PC-3 (cell line): ENCODE data around the gene PCDH9. TPM values are rescaled to one million over a fixed set of nuclear protein-coding genes. Genes with fewer than 3 reads are reported as not detected.

ENCODE experiments used
- ATAC-seq: fragments of 200-7000 bp; cut with Tn5 transposase; 2 replicates; pipeline ENCODE4 v1.9.1; 2020; ENCODE audit warnings: mild to moderate bottlenecking, moderate library complexity
- BruUV-seq: library from RNA; stranded (reverse); fragments of 400-500 nt; replicated peaks from 2 replicates; lab custom pipeline; 2021; lab: Mats Ljungman, UMichigan
- CTCF ChIA-PET: fragments of 300-600 bp; sonication (Branson Sonifier 250); formaldehyde crosslinking; loops from one replicate; lab custom pipeline; 2022; ENCODE audit warnings: antibody characterized with exemption; lab: Charles Lee
- POLR2A ChIA-PET: fragments of 300-600 bp; sonication (Branson Sonifier 250); formaldehyde crosslinking; loops from one replicate; lab custom pipeline; 2022; ENCODE audit warnings: antibody characterized with exemption; ENCODE audit not compliant: unreplicated experiment; lab: Charles Lee
- DNase-seq: peaks from one replicate; pipeline ENCODE4 v3.0.0-alpha.2; 2015
- H2AFZ ChIP-seq: fragments of 300-600 bp; sonication (generic); 2 replicates; pipeline ENCODE4 v1.6.0; 2016; ENCODE audit warnings: antibody characterized with exemption, low read length
- H3F3A ChIP-seq: fragments of 300-600 bp; sonication (generic); one replicate; pipeline ENCODE4 v1.6.0; 2017; ENCODE audit warnings: antibody characterized with exemption, low read length, control low read depth, mild to moderate bottlenecking; ENCODE audit not compliant: unreplicated experiment
- H3K27ac ChIP-seq: fragments of 300-600 bp; sonication (generic); 2 replicates; pipeline ENCODE4 v1.5.1; 2016; ENCODE audit warnings: mild to moderate bottlenecking, low read length
- H3K27me3 ChIP-seq: fragments of 300-600 bp; sonication (generic); 2 replicates; pipeline ENCODE4 v1.6.1; 2016; ENCODE audit warnings: low read length, mixed read lengths
- H3K36me3 ChIP-seq: fragments of 300-600 bp; sonication (generic); 2 replicates; pipeline ENCODE4 v1.6.1; 2016; ENCODE audit warnings: low read depth, mixed run types, low read length, mixed read lengths
- H3K4me1 ChIP-seq: fragments of 300-600 bp; sonication (generic); 2 replicates; pipeline ENCODE4 v1.5.1; 2016; ENCODE audit warnings: low read length; ENCODE audit not compliant: insufficient read depth
- H3K4me2 ChIP-seq: fragments of 300-600 bp; sonication (generic); 2 replicates; pipeline ENCODE4 v1.6.0; 2016; ENCODE audit warnings: low read length
- H3K4me3 ChIP-seq: fragments of 300-600 bp; sonication (generic); 2 replicates; pipeline ENCODE4 v1.5.1; 2016; ENCODE audit warnings: mild to moderate bottlenecking, low read length, mixed read lengths
- H3K79me2 ChIP-seq: fragments of 300-600 bp; sonication (generic); 2 replicates; pipeline ENCODE4 v1.6.1; 2017; ENCODE audit warnings: low read length, mixed read lengths
- H3K9ac ChIP-seq: fragments of 300-600 bp; sonication (generic); 2 replicates; pipeline ENCODE4 v1.6.0; 2016; ENCODE audit warnings: mild to moderate bottlenecking, low read length
- H3K9me2 ChIP-seq: fragments of 300-600 bp; sonication (generic); replicated peaks from 2 replicates; pipeline ENCODE4 v1.6.1; 2016; ENCODE audit warnings: mixed run types, low read length, mixed read lengths
- H3K9me3 ChIP-seq: fragments of 300-600 bp; sonication (generic); 2 replicates; pipeline ENCODE4 v1.6.1; 2016; ENCODE audit warnings: low read length, mixed read lengths
- H4K20me1 ChIP-seq: fragments of 300-600 bp; sonication (generic); 2 replicates; pipeline ENCODE4 v1.6.1; 2016; ENCODE audit warnings: low read length, mixed read lengths
- CTCF ChIP-seq: fragments of 300-600 bp; sonication (generic); conservative IDR thresholded peaks from 2 replicates; pipeline ENCODE4 v1.5.1; 2017; ENCODE audit warnings: antibody characterized with exemption, low read depth, mild to moderate bottlenecking, low read length
- EZH2 ChIP-seq: fragments of 300-600 bp; sonication (generic); IDR thresholded peaks from one replicate; pipeline ENCODE4 v1.6.1; 2017; ENCODE audit warnings: antibody characterized with exemption, mild to moderate bottlenecking, low read length; ENCODE audit not compliant: unreplicated experiment
- EZH2phosphoT487 ChIP-seq: fragments of 300-600 bp; sonication (generic); IDR thresholded peaks from 2 replicates; pipeline ENCODE4 v1.6.1; 2018; ENCODE audit warnings: mild to moderate bottlenecking, antibody characterized with exemption, low read length, borderline replicate concordance
- intact Hi-C: fragments of 100-400 bp; cut with micrococcal nuclease; formaldehyde crosslinking; loops from 2 replicates; pipeline ENCODE4 v1.9.0; 2023
- total RNA-seq: library from RNA; depleted of rRNA; stranded (reverse); fragments of >200 nt; gene quantifications from 2 replicates; pipeline ENCODE4 v1.2.3, GENCODE V29; 2014

PCDH9 gene
- total RNA-seq, 1 experiment from 2014 or later = 0.98 TPM

GRCh38 chr13:66501181-66501580 lies 729.0 kb downstream of the PCDH9 start:
- no TSS peak for BruUV-seq
- Histone ChIP-seq H3K27ac (no peak overlapping the region), H3K9ac (no peak overlapping the region), H3K4me2 (no peak overlapping the region), H4K20me1 (no peaks in the 10 kb centered on the region), H3K27me3 (no peaks in the 10 kb centered on the region), H3K4me1 (peaks cover 4% of the 10 kb centered on the region; the same call in 1 of the 2 replicates), H3K79me2 (no peaks in the 10 kb centered on the region), H3K4me3 (no peak overlapping the region), H3K9me3 (no peaks in the 10 kb centered on the region), H3K9me2 (no peaks in the 10 kb centered on the region), H2AFZ (no peak overlapping the region), H3F3A (no peaks in the 10 kb centered on the region), H3K36me3 (no peaks in the 10 kb centered on the region)
- TF ChIP-seq CTCF = no peak
- TF ChIP-seq EZH2phosphoT487 = no peak
- no peak for TF ChIP-seq EZH2
- CTCF ChIA-PET = no interaction called here
- DNase-seq = peak; percentile 44
- intact Hi-C loops = no loop called here
- POLR2A ChIA-PET = interaction anchor here (0.6 kb wide), 1 partner anchor 96 kb away, joined by 3 read pairs; no protein-coding TSS in a partner anchor
- ATAC-seq = peak; percentile 37; the same call in 1 of the 2 replicates

GRCh38 chr13:66492479-66492878 lies 737.7 kb downstream of the PCDH9 start:
- ChIA-PET POLR2A (no interaction called here), CTCF (interaction anchor here (0.6 kb wide), 1 partner anchor 1092 kb away, joined by 3 read pairs; no protein-coding TSS in a partner anchor)
- Histone ChIP-seq H3K4me2 (no peak overlapping the region), H3F3A (no peaks in the 10 kb centered on the region), H3K9me3 (no peaks in the 10 kb centered on the region), H3K27me3 (no peaks in the 10 kb centered on the region), H3K4me1 (no peaks in the 10 kb centered on the region), H3K9me2 (no peaks in the 10 kb centered on the region), H4K20me1 (no peaks in the 10 kb centered on the region), H3K27ac (no peak overlapping the region), H3K36me3 (no peaks in the 10 kb centered on the region), H3K9ac (no peak overlapping the region), H3K79me2 (no peaks in the 10 kb centered on the region), H2AFZ (no peak overlapping the region), H3K4me3 (no peak overlapping the region)
- intact Hi-C loops = loop anchor here (2.0 to 5.0 kb wide), 3 partner anchors 180 to 746 kb away; no protein-coding TSS in a partner anchor
- TF ChIP-seq CTCF (peak; percentile 53), EZH2phosphoT487 (no peak)
- DNase-seq = peak; percentile 17
- ATAC-seq = peak; percentile 70
- BruUV-seq = no TSS peak

GRCh38 chr13:66491251-66491650 lies 738.9 kb downstream of the PCDH9 start:
- H3F3A ChIP-seq = no peaks in the 10 kb centered on the region
- no peaks in the 10 kb centered on the region for H3K27me3 ChIP-seq
- no peaks in the 10 kb centered on the region for H3K9me3 ChIP-seq
- POLR2A ChIA-PET = no interaction called here
- DNase-seq (no peak), ATAC-seq (no peak)
- no peaks in the 10 kb centered on the region for H3K36me3 ChIP-seq
- H3K9ac ChIP-seq = no peak overlapping the region
- no peak overlapping the region for H3K27ac ChIP-seq
- intact Hi-C loops = loop anchor here (5.0 kb wide), 2 partner anchors 179 to 196 kb away; no protein-coding TSS in a partner anchor
- no peak for TF ChIP-seq EZH2phosphoT487
- TF ChIP-seq CTCF = no peak
- TF ChIP-seq EZH2 = no peak
- H3K4me1 ChIP-seq = no peaks in the 10 kb centered on the region
- H4K20me1 ChIP-seq = no peaks in the 10 kb centered on the region
- CTCF ChIA-PET = no interaction called here
- no TSS peak for BruUV-seq
- H3K79me2 ChIP-seq = no peaks in the 10 kb centered on the region
- H3K4me2 ChIP-seq = no peak overlapping the region
- no peaks in the 10 kb centered on the region for H3K9me2 ChIP-seq
- no peak overlapping the region for H2AFZ ChIP-seq
- H3K4me3 ChIP-seq = no peak overlapping the region
